Aorta (tissue), 5 donors: ENCODE measurements around the gene TUSC2. TPM values are rescaled to one million over a fixed set of nuclear protein-coding genes. Genes with fewer than 3 reads are reported as not detected.
A peak's percentile ranks its signal among the peaks of the same experiment; 100 is the strongest.

Source experiments
- ATAC-seq: fragments of 200-7000 bp; cut with Tn5 transposase; one replicate; pipeline ENCODE4 v1.9.1; 2022; ENCODE audit warnings: moderate library complexity; ENCODE audit not compliant: low FRiP score
- DNase-seq, 2 donors: peaks; one replicate each; pipeline ENCODE4 v3.0.0-alpha.2; 2020
- H3K27ac ChIP-seq, 2 donors: one replicate each; pipeline ENCODE4 v1.5.1; 2013; ENCODE audit warnings: low read length in 2 of 2, mild to moderate bottlenecking in 2 of 2, moderate library complexity in 2 of 2, control low read depth in 1 of 2, inconsistent platforms in 1 of 2, low read depth in 1 of 2
- H3K27me3 ChIP-seq, 2 donors: one replicate each; pipeline ENCODE4 v1.6.1; 2013; ENCODE audit warnings: control low read depth in 1 of 2, low read length in 1 of 2, mild to moderate bottlenecking in 1 of 2, moderate library complexity in 1 of 2; ENCODE audit not compliant: insufficient read depth in 2 of 2, control insufficient read depth in 1 of 2
- H3K36me3 ChIP-seq, 2 donors: one replicate each; pipeline ENCODE4 v1.6.1; 2013; ENCODE audit warnings: control low read depth in 1 of 2, low read length in 1 of 2, mild to moderate bottlenecking in 1 of 2; ENCODE audit not compliant: insufficient read depth in 2 of 2, control insufficient read depth in 1 of 2
- H3K4me1 ChIP-seq, 2 donors: one replicate each; pipeline ENCODE4 v1.6.1; 2013; ENCODE audit warnings: low read length in 2 of 2, control low read depth in 1 of 2, mild to moderate bottlenecking in 1 of 2, moderate library complexity in 1 of 2; ENCODE audit not compliant: insufficient read depth in 2 of 2, control insufficient read depth in 1 of 2
- H3K4me3 ChIP-seq, 2 donors: one replicate each; pipeline ENCODE4 v1.5.1; 2013; ENCODE audit warnings: low read length in 2 of 2, control low read depth in 1 of 2, mild to moderate bottlenecking in 1 of 2
- H3K9me3 ChIP-seq: one replicate; pipeline ENCODE4 v1.6.1; 2013; ENCODE audit warnings: mild to moderate bottlenecking, low read length; ENCODE audit not compliant: control insufficient read depth
- WGBS, 2 donors: extraction: QIAGEN DNeasy Blood & Tissue Kit; methylation state at CpG; one replicate each; pipeline ENCODE4 v1.1.7; 2013; 5-methylcytosine and 5-hydroxymethylcytosine counted together
- intact Hi-C, 2 donors: fragments of 100-400 bp; cut with DNase I; formaldehyde crosslinking; loops; one replicate each; pipeline versions ENCODE4 v1.14.2 to v1.15.0; 2022
- polyA plus RNA-seq, 2 donors: library from polyadenylated mRNA; stranded (reverse); fragments of 200-250 nt; gene quantifications; one replicate each; pipeline ENCODE4 v1.2.3, GENCODE V29; 2013
- total RNA-seq, 2 donors: library from RNA; stranded (reverse); fragmentation: NEBNext Ultra II Directional; extraction: Animal tissue kit (Norgen Biotek cat#: 25700); gene quantifications; one replicate each; pipeline ENCODE4 v1.2.1, GENCODE V29; 2021
- donor health status: healthy with polysubstance abuse.
- donor health status: Bipolar disorder and iron deficiency.
- donor health status: DM: no; HTN: no; CAD: no.
- donor health status: DM: no; HTN: no; CAD: no.
- donor health status: DM: yes; HTN: yes; CAD: no.

TUSC2 gene
- total and polyA plus RNA-seq, 4 donors, result 18.9 to 33.2 (median 25.5) TPM

DNA sequence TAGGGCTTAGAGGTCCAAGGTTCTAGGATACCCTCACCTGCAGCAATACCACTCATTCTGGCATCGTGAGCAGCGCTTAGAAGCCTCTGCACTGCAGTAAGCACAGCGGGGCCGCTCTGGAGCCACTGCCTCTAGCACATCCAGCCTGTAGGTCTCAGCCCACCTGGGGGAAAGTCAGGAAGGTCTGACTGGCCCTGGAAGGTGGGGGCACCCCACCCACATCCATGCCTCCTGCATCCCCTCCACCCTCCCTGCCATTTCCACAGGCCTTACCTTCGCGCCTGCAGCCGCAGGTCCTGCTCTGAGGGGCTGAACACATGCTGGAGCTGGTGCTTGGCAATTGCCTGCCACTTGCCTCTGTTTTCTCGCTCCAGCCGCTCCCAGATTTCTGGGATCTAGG, 13.5 kb upstream of the TUSC2 start:
- no peak for ATAC-seq

DNA sequence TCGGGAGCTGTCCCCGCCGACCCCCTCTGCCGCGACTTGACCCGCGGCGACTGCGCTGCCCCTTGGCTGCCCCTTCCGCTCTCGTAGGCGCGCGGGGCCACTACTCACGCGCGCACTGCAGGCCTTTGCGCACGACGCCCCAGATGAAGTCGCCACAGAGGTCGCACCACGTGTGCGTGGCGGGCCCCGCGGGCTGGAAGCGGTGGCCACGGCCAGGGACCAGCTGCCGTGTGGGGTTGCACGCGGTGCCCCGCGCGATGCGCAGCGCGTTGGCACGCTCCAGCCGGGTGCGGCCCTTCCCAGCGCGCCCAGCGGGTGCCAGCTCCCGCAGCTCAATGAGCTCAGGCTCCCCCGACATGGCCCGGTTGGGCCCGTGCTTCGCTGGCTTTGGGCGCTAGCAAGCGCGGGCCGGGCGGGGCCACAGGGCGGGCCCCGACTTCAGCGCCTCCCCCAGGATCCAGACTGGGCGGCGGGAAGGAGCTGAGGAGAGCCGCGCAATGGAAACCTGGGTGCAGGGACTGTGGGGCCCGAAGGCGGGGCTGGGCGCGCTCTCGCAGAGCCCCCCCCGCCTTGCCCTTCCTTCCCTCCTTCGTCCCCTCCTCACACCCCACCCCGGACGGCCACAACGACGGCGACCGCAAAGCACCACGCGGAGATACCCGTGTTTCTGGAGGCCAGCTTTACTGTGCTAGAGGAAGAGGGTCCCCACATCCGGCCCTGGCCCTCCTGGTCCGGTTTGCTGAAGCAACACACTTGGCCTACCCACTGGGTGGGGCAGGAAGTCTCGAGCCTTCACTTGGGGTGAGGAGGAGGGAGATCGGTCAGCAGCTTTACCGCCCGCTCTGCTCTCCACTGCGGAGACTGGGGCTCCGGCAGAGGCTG, 12.7 kb upstream of the TUSC2 start, which contains the start of gene RASSF1:
TSS of gene RASSF1 (minus strand) at position 389 of the 882 bp plus-strand sequence. CDS start at position 358, 31 bp downstream.
- ATAC-seq, result peak; percentile 68
- WGBS, 2 donors, result 5% methylated on average over 82 to 85 of the region's 85 CpGs
- intact Hi-C loops, result no loop called here
- H3K9me3 ChIP-seq, result no peaks in the 10 kb centered on the region
- no peaks in the 10 kb centered on the region for H3K36me3 ChIP-seq
- H3K27me3 ChIP-seq, result no peaks in the 10 kb centered on the region
- peak within 1 kb of the TSS in 1 of 2 donors; percentile 39 for H3K4me3 ChIP-seq
- peak within 1 kb of the TSS in 1 of 2 donors; percentile 2 for H3K27ac ChIP-seq
- H3K4me1 ChIP-seq, result no peaks in the 10 kb centered on the region
- peak; percentile 89 to 93 for DNase-seq

More for the DNA sequence above, 13.5 kb upstream of the TUSC2 start:
- 90 to 95% methylated on average over 9 of the region's 9 CpGs for WGBS, 2 donors
- Histone ChIP-seq H3K27ac (no peak overlapping the region), H3K9me3 (no peaks in the 10 kb centered on the region), H3K4me3 (no peak overlapping the region), H3K27me3 (no peaks in the 10 kb centered on the region), H3K36me3 (no peaks in the 10 kb centered on the region), H3K4me1 (no peaks in the 10 kb centered on the region)
- intact Hi-C loops, result no loop called here
- DNase-seq, result no peak

DNA sequence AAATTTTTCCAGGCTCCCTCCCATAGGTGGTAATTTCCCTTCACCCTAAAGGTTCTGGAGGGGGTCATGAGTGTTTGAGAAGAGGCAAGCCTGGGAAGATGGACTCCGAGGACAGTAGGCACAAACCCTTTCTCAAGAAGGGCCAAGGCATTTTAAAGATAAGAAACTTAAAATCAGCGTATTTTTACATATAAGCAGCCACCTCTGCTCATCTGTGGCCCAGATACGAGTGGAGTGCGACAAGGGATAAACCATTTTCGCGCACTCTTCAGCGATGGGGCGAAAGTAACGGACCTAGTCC, 12.1 kb upstream of the TUSC2 start:
- H3K4me1 ChIP-seq, result no peaks in the 10 kb centered on the region
- H3K36me3 ChIP-seq, result no peaks in the 10 kb centered on the region
- ATAC-seq (no peak), DNase-seq (no peak)
- H3K9me3 ChIP-seq, result no peaks in the 10 kb centered on the region
- WGBS, 2 donors, result 20 to 33% methylated on average over 9 of the region's 9 CpGs
- H3K27me3 ChIP-seq, result no peaks in the 10 kb centered on the region
- intact Hi-C loops, result no loop called here
- H3K4me3 ChIP-seq, result peak overlapping the region in 1 of 2 donors; percentile 39
- H3K27ac ChIP-seq, result peak overlapping the region in 1 of 2 donors; percentile 2

DNA sequence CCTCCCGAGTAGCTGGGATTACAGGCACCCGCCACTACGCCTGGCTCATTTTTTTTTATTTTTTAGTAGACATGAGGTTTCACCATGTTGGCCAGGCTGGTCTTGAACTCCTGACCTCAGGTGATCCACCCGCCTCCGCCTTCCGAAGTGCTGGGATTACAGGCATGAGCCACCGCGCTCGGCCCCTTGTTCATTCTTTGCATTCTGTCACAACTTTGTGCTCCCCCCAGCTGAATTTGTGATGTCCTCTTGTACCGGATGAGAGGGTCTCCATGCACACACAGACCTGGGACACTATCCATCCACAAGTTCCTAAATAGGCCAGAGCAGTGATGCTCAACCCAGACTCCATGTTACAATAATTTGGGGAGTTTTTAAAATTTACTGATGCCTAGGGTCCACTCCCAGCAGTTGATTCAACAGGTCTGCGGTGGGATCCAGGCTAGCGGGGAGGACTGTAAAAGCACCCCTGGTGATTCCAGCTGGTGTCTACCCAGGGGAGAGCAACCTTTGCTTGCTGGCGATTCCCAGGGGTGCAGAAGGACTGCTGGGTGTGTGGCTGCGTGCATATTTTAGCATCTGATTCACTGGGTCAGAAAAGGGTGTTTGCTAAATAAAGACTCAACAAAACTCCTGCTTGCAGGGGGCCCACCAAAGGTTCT, 11.6 kb upstream of the TUSC2 start:
- Histone ChIP-seq H3K4me3 (peak overlapping the region in 1 of 2 donors; percentile 39), H3K4me1 (no peaks in the 10 kb centered on the region), H3K9me3 (no peaks in the 10 kb centered on the region), H3K27ac (no peak overlapping the region), H3K27me3 (no peaks in the 10 kb centered on the region), H3K36me3 (no peaks in the 10 kb centered on the region)
- ATAC-seq (no peak), DNase-seq (no peak)
- 77 to 80% methylated on average over 14 of the region's 14 CpGs for WGBS, 2 donors
- intact Hi-C loops, result no loop called here

- ATAC-seq, result no peak
- H3K4me3 ChIP-seq, result no peak overlapping the region
- H3K36me3 ChIP-seq, result no peaks in the 10 kb centered on the region
- no peak for DNase-seq
- 69 to 72% methylated on average over 5 of the region's 5 CpGs for WGBS, 2 donors
- intact Hi-C loops, result no loop called here
- peak overlapping the region in 1 of 2 donors; percentile 18 for H3K27ac ChIP-seq
- no peaks in the 10 kb centered on the region for H3K9me3 ChIP-seq
- H3K27me3 ChIP-seq, result no peaks in the 10 kb centered on the region
- peaks cover 0 to 5% of the 10 kb centered on the region in 2 donors for H3K4me1 ChIP-seq
Observed at GRCh38 chr3:50338965-50339364, 10.9 kb upstream of the TUSC2 start.

DNA sequence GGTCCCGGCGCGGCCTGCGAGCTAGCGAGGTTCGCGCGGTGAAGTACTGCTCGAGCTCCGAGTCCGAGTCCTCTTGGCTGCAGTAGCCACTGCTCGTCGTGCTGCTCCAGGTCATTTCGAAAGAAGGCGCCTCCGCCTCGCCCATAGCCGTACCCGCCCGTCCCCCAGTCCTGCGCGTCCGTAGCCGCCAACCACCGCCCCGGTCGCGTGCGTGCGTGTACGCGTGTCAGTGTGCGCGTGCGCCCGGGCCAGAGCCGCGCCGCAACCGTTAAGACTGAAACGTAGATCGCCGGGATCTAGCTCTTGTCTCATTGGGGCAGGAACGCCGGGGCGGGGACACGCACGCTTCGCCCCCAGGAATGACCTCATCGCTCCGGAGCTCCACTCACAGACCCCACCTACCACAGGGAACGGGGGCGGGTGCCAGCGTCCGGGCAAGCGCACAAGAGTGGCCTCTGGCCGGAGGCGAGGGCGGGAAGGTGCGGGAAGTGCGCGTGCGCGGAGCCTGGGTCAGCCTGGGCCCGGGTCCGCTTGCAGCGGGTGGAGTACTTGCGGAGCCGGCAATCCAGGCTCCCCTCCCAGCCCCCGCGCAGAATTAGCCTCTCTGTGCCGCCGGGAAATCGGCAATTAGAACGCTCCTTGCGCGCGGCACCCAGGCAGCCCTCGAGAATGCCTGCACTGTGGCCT, 9.3 kb upstream of the TUSC2 start:
- DNase-seq (peak; percentile 100), ATAC-seq (peak; percentile 93)
- Histone ChIP-seq H3K9me3 (no peaks in the 10 kb centered on the region), H3K4me1 (peaks cover 0 to 5% of the 10 kb centered on the region in 2 donors), H3K36me3 (no peaks in the 10 kb centered on the region), H3K27ac (peak overlapping the region; percentile 17 to 86), H3K4me3 (peak overlapping the region; percentile 51 to 78), H3K27me3 (no peaks in the 10 kb centered on the region)
- intact Hi-C loops, result no loop called here
- WGBS, 2 donors, result 0% methylated on average over 67 to 79 of the region's 79 CpGs

GRCh38 chr3:50336452-50337174, 8.6 kb upstream of the TUSC2 start:
- Histone ChIP-seq H3K27ac (peak overlapping the region; percentile 17 to 86), H3K9me3 (no peaks in the 10 kb centered on the region), H3K4me3 (peak overlapping the region; percentile 51 to 78), H3K27me3 (no peaks in the 10 kb centered on the region), H3K4me1 (peaks cover 0 to 5% of the 10 kb centered on the region in 2 donors), H3K36me3 (no peaks in the 10 kb centered on the region)
- ATAC-seq, result no peak
- no peak for DNase-seq
- WGBS, 2 donors, result 1% methylated on average over 26 to 31 of the region's 31 CpGs
- intact Hi-C loops, result no loop called here
